ENCODE measurements around the gene ANXA8L1.
"Not testable (repeated sequence)": the region's sequence is repeated elsewhere in the genome, so short reads cannot be mapped to it uniquely, and the experiment has no call there.

ANXA8L1 gene

DNA sequence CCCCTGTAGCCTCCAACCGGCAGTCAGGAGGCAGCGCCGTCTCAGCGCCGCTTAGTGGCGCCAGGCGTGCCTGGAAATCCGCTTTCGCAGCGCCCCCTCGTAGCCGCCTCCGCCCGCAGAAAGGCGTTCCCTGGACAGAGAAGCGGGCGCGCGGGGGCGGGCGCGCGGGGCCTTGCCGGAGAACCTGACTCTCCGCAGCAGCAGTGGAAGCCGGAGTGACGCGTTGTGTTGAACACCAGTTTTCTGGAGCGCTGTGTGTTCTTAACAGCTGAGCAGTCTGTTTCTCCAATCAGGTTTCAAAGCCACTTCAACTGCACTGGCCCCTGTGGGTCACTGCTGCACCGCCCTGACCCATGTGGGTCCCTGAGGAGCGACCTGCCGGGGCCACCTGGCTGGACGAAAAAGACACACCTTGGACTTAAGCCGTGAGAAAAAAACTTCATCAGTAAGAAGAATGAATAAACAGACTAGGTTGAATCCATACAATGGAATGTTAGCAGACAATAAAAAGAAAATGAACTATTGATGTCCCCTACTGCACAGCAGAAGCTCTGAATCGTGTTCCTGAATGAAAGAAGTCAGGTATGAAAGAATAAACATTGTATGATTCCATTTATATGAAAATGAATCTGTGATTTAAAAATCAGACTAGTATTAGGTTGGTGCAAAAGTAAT lies 22.8 kb downstream of the ANXA8L1 start:
- Histone ChIP-seq H3K9ac (ENCODE audit: low read length) (peak overlapping the region; percentile 64), H3K4me3 (ENCODE audit: low read length) (peak overlapping the region; percentile 78)
- H3K9me3 ChIP-seq (ENCODE audit: control insufficient read depth, low read length); H3K27me3 ChIP-seq (replicated peaks; ENCODE audit: control insufficient read depth, insufficient read depth, low read length); H3K36me3 ChIP-seq (ENCODE audit: control insufficient read depth, insufficient read depth, low read length, severe bottlenecking); H3K4me1 ChIP-seq (ENCODE audit: control insufficient read depth, insufficient read depth, low read length): not testable (repeated sequence)
- peak; percentile 26 for DNase-seq (ENCODE audit: low read depth)

DNA sequence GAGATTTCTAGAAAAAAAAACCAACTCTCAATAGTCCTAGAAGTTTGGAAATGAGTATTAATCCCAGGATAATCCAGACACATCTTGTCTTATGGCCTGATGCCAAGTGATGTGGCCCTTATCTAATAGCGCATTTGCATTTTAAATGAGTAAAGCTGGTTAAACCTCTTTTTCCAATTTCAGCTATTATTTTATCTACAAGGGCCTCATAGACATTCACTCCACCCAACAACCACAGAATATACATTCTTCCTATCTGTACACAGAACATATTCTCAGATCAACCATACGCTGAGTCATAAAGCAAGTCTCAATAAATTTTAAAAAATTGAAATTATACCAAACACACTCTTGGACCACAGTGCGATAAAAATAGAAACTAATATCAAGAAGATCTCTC lies 34.0 kb downstream of the ANXA8L1 start:
- not testable (repeated sequence) for H3K9me3 ChIP-seq (ENCODE audit: control insufficient read depth, low read length); H3K27me3 ChIP-seq (replicated peaks; ENCODE audit: control insufficient read depth, insufficient read depth, low read length); H3K36me3 ChIP-seq (ENCODE audit: control insufficient read depth, insufficient read depth, low read length, severe bottlenecking); H3K9ac ChIP-seq (ENCODE audit: low read length); DNase-seq (ENCODE audit: low read depth); H3K4me3 ChIP-seq (ENCODE audit: low read length); H3K4me1 ChIP-seq (ENCODE audit: control insufficient read depth, insufficient read depth, low read length)

DNA sequence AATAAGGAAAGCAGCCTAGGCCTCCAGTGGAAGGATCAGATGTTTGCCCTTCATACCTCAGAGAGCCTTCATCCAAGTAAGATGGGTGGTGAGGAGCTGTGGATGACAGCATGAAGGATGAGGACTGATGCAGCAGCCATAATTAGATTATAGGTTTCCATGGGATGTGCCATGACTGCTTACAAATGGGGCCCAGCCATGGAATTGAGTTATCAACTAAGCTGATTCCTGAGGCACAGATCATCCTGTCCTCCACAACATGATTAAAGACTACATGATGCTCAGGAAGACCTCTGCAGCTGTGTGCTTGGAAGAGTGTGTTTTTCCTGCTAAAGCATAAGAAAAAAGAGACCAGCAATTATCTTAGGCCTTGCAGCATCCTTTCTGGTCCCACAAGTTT lies 35.5 kb downstream of the ANXA8L1 start:
- H3K9me3 ChIP-seq (ENCODE audit: control insufficient read depth, low read length); DNase-seq (ENCODE audit: low read depth); H3K27me3 ChIP-seq (replicated peaks; ENCODE audit: control insufficient read depth, insufficient read depth, low read length); H3K4me1 ChIP-seq (ENCODE audit: control insufficient read depth, insufficient read depth, low read length); H3K4me3 ChIP-seq (ENCODE audit: low read length); H3K9ac ChIP-seq (ENCODE audit: low read length); H3K36me3 ChIP-seq (ENCODE audit: control insufficient read depth, insufficient read depth, low read length, severe bottlenecking): not testable (repeated sequence)

GRCh38 chr10:46412665-46413064 lies 37.1 kb downstream of the ANXA8L1 start:
- not testable (repeated sequence) for H3K4me1 ChIP-seq (ENCODE audit: control insufficient read depth, insufficient read depth, low read length); H3K9ac ChIP-seq (ENCODE audit: low read length); H3K9me3 ChIP-seq (ENCODE audit: control insufficient read depth, low read length); H3K4me3 ChIP-seq (ENCODE audit: low read length); H3K36me3 ChIP-seq (ENCODE audit: control insufficient read depth, insufficient read depth, low read length, severe bottlenecking); H3K27me3 ChIP-seq (replicated peaks; ENCODE audit: control insufficient read depth, insufficient read depth, low read length); DNase-seq (ENCODE audit: low read depth)

DNA sequence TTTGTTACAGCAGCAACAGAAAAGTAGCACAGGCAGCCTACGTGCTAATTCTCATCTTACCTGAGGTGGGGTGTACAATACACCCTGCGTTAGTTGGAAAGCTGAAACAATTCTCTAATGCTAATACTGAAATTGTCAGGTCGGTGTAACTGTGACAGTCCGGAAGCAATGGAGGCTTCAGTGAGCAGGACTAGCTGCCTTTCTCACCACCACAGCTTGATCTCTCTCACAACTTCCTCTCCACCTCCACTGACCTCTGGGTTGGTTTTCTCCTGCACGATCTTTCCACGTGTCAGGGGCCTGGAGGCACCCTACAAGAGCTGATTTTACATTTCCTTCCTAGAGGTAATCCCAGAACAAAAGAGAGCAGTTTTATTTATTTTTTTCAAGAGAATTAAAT lies 39.7 kb downstream of the ANXA8L1 start:
- not testable (repeated sequence) for H3K9me3 ChIP-seq (ENCODE audit: control insufficient read depth, low read length); H3K27me3 ChIP-seq (replicated peaks; ENCODE audit: control insufficient read depth, insufficient read depth, low read length); DNase-seq (ENCODE audit: low read depth); H3K4me3 ChIP-seq (ENCODE audit: low read length); H3K36me3 ChIP-seq (ENCODE audit: control insufficient read depth, insufficient read depth, low read length, severe bottlenecking); H3K9ac ChIP-seq (ENCODE audit: low read length); H3K4me1 ChIP-seq (ENCODE audit: control insufficient read depth, insufficient read depth, low read length)

GRCh38 chr10:46418283-46418682 lies 42.7 kb downstream of the ANXA8L1 start:
- H3K36me3 ChIP-seq (ENCODE audit: control insufficient read depth, insufficient read depth, low read length, severe bottlenecking); H3K27me3 ChIP-seq (replicated peaks; ENCODE audit: control insufficient read depth, insufficient read depth, low read length); H3K9ac ChIP-seq (ENCODE audit: low read length); H3K4me1 ChIP-seq (ENCODE audit: control insufficient read depth, insufficient read depth, low read length); H3K9me3 ChIP-seq (ENCODE audit: control insufficient read depth, low read length); DNase-seq (ENCODE audit: low read depth); H3K4me3 ChIP-seq (ENCODE audit: low read length): not testable (repeated sequence)

GRCh38 chr10:46419570-46420379 lies 44.2 kb downstream of the ANXA8L1 start:
- H3K9me3 ChIP-seq (ENCODE audit: control insufficient read depth, low read length); DNase-seq (ENCODE audit: low read depth); H3K27me3 ChIP-seq (replicated peaks; ENCODE audit: control insufficient read depth, insufficient read depth, low read length); H3K4me3 ChIP-seq (ENCODE audit: low read length); H3K36me3 ChIP-seq (ENCODE audit: control insufficient read depth, insufficient read depth, low read length, severe bottlenecking); H3K4me1 ChIP-seq (ENCODE audit: control insufficient read depth, insufficient read depth, low read length); H3K9ac ChIP-seq (ENCODE audit: low read length): not testable (repeated sequence)

- H3K4me3 ChIP-seq (ENCODE audit: low read length); H3K9ac ChIP-seq (ENCODE audit: low read length): not testable (repeated sequence)
Measured at GRCh38 chr10:46423550-46423949, 48.0 kb downstream of the ANXA8L1 start.

DNA sequence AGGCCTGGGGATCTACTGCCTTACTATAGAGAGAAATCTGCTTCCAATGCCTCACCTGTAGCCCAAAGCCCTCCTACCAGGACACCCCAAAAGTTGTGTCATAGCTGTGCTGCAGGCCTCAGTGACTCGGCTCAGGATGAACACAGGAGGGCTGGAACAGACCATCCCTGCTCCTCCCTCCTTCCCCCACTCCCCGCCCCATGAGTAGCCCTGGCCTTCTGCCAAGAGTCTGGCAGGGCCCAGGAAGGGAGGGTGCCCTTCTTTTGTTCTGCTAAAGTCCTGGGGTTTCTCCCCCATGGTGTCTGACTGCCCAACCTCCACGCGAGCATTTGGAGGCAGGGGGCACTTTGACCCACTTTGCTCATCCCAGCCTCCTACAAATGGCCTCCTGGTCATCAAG lies 65.4 kb downstream of the ANXA8L1 start:
- not testable (repeated sequence) for H3K9ac ChIP-seq (ENCODE audit: low read length); DNase-seq (ENCODE audit: low read depth)

More at GRCh38 chr10:46423550-46423949, 48.0 kb downstream of the ANXA8L1 start:
- not testable (repeated sequence) for H3K4me1 ChIP-seq (ENCODE audit: control insufficient read depth, insufficient read depth, low read length); H3K27me3 ChIP-seq (replicated peaks; ENCODE audit: control insufficient read depth, insufficient read depth, low read length); H3K36me3 ChIP-seq (ENCODE audit: control insufficient read depth, insufficient read depth, low read length, severe bottlenecking); DNase-seq (ENCODE audit: low read depth); H3K9me3 ChIP-seq (ENCODE audit: control insufficient read depth, low read length)

More for the DNA sequence above, 65.4 kb downstream of the ANXA8L1 start:
- not testable (repeated sequence) for H3K9me3 ChIP-seq (ENCODE audit: control insufficient read depth, low read length); H3K4me1 ChIP-seq (ENCODE audit: control insufficient read depth, insufficient read depth, low read length); H3K27me3 ChIP-seq (replicated peaks; ENCODE audit: control insufficient read depth, insufficient read depth, low read length); H3K4me3 ChIP-seq (ENCODE audit: low read length); H3K36me3 ChIP-seq (ENCODE audit: control insufficient read depth, insufficient read depth, low read length, severe bottlenecking)

Data from adipocyte (in vitro differentiated cells).